HTERT RPE-1 (cell line): ENCODE results near the gene PALS2.

Experiments
- in situ Hi-C: fragments of 300-500 bp; cut with MboI; formaldehyde crosslinking; loops from 4 replicates; pipeline ENCODE4 v1.14.3; 2020; ENCODE audit warnings: low sequenced_read_pairs

The PALS2 gene

DNA sequence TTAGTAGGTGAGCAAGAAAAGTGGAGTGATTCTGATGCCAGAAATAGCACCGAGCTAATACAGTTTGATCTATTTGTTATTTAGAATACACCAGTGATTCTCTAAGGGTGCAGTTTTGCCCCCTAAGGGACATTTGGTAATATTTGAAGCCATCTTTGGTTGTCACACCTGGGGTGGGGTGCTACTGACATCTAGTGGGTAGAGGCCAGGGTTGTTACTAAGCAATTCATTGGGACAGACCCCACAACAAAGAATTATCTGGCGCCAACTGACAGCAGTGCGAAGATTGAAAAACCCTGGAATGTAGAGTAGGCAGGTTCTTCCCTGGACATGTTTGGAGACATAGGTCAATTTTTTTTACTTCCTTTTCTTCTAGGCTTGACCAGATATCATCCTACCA is 14.6 kb downstream of the PALS2 start:
- in situ Hi-C loops, result no loop called here

DNA sequence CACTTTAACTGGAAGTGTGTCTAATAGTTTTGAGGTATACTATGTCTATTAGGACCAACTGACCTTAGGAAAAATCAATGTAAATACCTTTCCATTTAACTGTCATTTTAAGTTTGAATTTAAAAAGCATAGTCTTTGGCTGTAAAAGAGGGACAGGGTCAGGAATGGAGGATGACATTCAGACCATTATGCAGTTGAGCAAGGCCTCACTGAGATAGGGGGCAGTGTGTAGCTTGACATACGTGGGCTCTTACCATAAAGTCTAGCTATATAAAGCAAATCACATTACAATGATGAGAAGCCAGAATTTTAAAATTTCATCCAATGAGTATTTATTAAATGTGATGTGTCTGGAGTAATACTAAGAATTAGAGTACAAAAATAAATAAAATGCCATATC is 17.9 kb downstream of the PALS2 start:
- in situ Hi-C loops, result no loop called here

DNA sequence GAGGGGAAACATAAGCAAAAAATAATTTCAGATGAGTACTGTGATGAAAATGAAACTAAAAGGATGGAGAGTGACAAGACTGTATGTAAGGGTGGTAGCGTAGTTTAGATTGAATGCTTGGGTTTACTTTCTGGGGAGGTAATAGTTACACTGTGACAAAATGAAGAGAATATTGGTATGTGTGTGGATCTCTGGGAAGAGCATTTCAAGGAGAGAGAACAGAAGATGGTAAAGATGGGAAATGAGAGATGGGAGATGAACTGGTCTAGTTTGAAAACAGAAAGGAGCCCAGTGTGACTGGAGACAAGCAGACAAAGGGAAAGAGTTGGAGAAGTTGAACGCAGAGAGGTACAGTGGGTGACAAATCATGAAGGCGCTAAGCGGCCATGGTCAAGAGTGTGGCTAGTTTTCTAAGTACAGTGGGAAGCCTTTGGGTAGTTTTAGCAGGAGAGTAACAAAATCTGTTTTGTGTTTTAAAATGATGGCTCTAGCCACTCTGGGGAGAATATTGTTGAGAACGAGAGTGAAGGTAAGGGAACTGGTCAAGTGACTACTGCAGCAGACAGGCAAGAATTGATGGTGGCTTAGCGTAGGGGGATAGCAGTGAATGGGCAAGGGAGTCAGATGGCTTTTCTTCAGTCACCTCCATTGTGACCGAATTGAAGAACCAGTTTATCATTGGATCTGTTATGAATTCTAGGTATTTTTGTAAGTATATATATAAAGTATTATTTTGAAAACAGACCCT is 22.6 kb downstream of the PALS2 start:
- in situ Hi-C loops, result no loop called here

- in situ Hi-C loops, result no loop called here
Observed at GRCh38 chr7:24597014-24597413, 23.8 kb downstream of the PALS2 start.

DNA sequence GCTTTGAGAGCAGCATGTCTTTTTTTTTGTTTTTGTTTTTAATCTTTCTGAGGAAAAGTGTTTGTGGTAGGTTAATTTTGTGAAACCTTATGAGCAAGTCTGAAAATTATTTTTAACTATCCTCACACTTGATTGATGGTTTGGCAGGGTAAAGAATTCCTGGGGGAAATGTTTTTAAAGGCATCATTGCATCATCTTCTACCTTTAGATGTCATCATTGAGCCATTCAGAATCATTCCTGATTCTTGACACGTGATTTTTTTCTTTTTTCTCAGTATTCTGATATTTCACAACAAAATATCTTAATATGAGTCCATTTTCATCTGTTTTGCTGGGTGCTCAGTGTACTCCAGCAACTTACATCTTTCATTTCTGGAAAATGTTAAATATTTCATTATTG is 28.3 kb downstream of the PALS2 start:
- in situ Hi-C loops, result no loop called here

DNA sequence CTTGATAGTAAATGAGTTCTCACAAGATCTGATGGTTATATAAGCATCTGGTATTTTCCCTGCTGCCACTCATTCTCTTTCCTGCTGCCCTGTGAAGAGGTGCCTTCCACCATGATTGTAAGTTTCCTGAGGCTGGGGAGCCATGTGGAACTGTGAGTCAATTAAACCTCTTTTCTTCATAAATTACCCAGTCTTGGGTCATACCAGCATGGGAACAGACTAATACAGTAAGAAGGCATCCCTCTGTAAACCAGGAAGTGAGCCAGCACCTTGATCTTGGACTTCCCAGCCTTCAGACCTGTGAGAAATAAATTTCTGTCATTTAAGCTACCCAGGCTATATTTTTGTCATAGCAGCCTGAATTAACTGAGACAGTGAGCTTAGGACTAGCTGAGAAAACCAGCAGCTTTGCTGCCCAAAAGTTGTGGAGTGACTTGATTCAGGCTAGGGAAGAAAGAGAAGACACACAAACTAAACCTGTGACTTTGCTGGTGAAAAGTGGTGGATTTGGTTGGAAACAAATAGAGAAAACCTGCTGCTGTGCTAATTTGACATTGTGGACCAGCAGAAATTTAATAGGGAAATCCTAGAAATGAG is 29.7 kb downstream of the PALS2 start:
- in situ Hi-C loops, result no loop called here

GRCh38 chr7:24604630-24605029 is 31.4 kb downstream of the PALS2 start:
- in situ Hi-C loops, result no loop called here

GRCh38 chr7:24608504-24608903 is 35.3 kb downstream of the PALS2 start:
- in situ Hi-C loops, result no loop called here

GRCh38 chr7:24609059-24609458 is 35.8 kb downstream of the PALS2 start:
- in situ Hi-C loops, result no loop called here

DNA sequence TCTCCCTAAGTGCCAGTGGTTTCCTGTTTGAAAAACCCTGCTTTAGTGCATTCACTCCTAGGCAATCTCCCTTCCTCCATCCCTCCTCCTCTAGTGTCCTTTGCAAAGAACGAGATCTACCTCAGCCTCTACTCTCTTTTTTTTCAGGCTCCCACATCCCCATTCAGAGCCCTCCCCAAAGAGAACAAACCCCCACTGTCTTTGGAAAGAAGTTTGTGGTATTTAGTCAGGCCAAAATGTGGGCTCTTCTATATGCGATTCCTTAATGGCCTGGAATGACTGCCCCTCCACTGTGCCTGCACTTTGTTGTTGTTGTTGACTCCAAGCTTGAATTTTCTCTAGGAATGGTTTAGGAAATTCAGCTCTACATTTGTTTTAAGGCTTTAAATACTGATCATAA is 36.3 kb downstream of the PALS2 start:
- in situ Hi-C loops, result no loop called here

- in situ Hi-C loops, result no loop called here
Observed at GRCh38 chr7:24611130-24611529, 37.9 kb downstream of the PALS2 start.

DNA sequence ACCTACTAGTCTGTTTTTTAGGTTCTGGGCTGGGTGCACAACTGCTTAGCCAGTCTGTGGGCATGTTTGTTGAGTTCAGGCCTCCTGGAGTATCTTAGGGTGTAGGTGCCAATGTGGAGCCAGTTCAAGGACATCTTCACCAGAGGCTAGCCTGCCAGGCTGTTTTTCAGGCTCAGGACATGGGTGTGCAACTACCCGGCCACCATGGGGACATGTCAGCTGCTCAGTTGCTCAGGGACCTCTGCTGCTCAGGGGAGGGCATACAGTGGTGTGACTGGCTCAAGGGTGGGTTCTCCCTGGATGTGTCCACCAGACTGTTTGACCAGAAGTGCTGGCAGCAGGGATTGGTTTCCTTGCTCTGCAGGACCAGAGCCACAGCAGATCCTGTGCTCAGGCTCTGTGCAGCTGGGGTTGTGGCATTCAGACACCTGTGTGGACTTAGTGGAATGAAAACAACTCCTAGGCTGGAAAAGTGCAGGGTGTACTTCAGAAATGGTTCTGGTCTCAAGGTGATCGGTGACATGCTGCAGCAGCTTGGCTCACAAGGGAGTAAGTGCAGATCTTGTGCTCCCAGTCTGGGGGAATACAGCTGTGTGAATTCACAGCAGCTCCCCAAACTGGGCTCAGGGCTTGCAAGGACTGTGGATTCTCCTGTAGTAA is 44.8 kb downstream of the PALS2 start:
- in situ Hi-C loops, result no loop called here

- in situ Hi-C loops, result no loop called here
Observed at GRCh38 chr7:24619978-24620377, 46.7 kb downstream of the PALS2 start.

DNA sequence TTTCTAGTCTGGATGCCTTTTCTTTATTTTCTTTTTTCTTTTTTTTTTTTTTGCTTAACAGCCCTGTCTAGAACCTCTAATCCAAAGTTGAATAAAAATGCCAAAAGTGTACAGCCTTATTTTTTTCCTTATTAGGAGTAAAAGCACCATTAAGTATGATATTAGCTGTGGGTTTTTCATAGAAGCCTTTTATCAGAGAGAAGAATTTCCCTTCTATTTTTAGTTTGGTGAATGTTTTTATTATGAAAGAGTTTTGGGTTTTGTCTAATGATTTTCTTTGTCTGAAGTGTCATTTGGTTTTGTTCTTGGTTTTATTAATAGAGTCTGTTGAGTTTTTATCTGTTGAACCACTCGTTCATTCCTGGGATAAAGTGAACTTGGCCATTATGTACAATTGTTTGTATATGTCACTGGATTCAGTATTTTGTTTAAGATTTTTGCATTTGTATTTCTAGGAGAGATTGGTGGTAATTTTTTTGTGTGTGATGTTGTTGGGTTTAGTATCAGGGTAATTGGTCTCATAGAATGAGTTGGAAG is 49.5 kb downstream of the PALS2 start:
- in situ Hi-C loops, result no loop called here
